Activated T-cell treated with anti-CD3 and anti-CD28 coated beads for 48 hours (primary cell): ENCODE measurements around the gene METTL26.
A peak's percentile ranks its signal among the peaks of the same experiment; 100 is the strongest.

Experiments
- DNase-seq: peaks from one replicate; pipeline ENCODE4 v3.0.0-alpha.2; 2020; ENCODE audit warnings: low read depth

METTL26 gene

DNA sequence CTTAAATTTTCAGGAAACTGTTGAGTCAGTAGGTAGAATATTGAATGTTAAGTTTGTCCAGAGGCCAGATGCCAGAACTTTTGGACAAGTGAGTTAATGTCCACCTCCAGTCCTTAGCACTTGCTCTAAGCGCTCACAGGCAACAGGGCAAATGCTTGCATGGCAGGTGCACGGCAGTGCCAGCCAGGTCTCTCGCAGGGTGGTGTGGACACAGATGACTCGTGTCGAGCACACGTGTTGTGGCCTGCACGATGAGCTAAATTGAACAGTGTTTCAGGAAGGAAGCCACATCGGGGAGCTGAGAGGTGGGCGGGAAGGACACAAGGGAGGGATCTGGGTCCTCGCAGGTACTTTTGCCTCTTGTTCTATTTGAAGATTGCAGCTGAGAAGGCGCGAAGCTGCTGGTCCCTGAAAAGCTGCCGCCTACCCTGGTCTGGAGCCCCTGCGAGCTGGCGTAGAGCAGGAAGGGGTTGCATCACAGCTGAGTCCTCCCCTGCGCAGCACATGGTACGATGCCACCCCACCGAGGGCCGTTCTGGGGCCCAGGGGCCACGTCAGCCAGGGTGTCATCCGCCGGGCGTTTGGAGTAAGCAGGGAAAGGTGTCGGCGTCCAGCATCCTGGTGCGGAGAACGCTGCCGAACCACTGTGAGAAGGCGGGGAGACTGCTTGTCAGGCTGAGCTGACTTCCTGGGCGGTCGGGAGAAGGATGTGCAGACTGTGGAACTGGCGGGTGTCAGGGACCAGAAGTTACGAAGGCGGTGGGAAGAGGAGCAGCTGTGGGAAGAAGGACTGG is 40.0 kb downstream of the METTL26 start:
- no peak for DNase-seq

DNA sequence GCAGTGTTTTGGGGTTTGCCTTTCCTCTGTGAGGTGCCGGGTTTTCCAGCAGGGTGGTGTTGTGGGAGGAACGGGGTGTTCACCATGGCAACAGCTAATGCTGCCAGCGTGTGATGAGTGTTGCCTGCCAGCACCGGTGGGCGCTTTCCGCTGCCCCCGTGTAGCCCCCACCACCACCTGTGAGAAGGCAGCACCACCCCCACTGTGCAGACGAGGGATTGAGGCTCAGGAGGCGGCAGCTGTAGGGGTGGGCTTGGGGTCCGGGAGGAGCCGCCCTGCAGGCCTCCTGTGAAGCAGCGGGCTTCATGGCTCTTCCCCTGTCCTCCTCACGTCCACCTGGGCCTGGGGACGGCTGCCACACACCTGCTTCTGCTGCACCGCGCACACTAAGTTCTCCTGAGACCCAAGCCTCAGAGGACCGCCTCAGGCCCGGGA is 41.0 kb downstream of the METTL26 start:
- DNase-seq = no peak

DNA sequence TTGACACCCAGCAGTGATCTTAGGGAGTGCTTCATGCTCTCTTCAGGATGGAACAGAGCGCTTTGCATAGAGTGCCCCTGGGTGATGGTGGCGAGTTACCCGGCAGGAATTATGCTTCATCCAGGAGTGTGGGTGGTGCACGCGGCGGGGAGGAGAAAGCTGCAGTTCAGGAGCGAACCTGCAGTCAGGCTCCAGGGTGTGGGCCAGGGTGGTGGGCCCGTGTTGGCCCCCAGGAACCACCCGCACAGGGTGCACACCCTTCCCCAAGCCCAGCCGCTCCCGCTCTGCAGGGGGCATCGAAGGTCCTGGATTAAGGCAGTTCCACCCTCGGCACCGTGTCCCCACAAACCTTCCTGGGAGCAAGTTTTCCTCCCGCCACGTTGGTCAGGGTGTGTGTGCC is 42.3 kb downstream of the METTL26 start:
- DNase-seq = no peak

DNA sequence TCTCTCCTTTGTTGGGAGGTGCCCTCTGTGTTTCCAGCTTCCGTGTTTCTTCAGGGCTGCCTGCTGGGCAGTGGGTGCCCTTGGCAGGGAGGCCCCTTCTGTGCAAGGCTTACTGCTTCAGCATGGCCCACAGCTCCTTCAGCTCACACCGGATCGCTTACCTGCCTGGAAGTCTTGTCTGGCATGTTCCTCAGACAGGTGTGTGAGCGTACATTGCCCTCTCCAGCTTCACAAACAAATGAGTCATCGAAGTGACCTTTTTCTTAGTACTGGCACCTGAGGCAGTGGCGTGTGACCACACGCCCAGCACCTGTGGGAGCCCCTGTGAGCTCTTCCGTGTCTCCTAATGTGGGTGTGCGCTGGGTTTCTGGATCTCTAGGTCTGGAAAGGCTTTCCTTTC is 42.7 kb downstream of the METTL26 start:
- DNase-seq = no peak

DNA sequence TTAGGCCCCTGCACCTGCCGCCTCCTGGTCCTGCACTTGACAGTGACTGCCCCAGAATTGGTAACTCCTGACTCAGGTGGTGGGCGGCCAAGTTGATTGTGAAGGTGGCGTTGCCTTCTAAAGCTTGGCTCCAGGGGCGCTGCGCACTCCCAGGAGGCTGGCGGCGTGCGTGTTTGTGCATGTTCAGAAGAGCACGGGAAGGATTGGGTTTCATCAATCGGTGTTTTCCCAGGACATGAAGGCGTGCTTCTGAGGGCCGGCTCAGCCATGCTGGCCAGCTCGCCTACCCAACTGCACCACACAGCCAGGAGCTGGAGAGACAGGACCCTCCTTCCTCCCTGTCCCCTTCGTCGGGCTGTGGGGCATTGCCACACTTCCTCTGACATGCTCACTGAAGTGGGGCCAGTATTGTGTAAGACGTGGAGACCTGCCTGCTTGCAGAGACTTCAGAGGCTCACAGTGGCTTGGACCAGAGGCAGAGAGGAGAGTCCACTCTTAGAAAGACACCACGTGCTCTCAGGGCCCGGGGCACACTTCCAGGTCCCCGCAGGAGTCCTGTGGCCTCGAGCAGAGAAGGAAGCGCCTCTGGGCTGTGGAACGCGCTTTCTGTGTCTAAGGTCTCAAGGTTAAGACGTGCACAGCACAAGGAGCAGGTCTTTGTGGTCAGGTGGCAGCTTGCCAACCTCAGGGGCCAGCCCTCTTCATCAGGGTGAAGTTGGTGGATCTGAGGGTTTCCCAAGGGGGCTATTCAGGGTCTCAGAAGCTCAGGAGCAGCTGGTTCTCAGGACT is 43.4 kb downstream of the METTL26 start:
- no peak for DNase-seq

DNA sequence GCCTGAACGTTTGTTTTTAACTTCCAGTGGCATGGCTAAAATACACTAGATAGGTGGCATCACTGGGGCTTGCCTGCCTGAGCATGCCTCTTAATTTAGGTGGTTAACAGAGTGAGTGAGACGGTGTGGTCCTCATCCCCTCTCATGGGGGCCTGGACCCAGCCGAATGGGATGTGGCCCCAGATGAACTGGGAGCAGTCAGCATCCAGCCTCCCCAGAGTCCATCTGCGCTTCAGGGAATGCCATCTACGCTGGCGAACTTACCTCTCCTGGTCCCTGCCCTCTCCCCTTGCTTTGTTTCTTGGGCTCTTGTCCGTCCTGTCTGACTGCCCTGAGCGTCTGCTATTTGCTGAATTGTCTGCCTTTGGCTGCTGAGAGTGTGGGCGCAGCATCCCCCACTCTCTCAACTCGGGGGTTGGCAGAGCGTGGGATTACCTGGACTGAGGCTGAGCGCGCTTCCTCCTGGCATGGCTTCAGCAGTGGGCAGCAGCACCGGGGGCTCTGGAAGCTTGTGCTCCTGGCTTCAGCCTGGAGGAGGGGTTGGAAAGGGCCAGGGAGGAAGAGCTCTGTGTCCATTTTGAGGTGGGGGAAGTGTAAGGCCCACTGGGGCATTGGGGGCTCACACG is 44.1 kb downstream of the METTL26 start:
- no peak for DNase-seq

DNA sequence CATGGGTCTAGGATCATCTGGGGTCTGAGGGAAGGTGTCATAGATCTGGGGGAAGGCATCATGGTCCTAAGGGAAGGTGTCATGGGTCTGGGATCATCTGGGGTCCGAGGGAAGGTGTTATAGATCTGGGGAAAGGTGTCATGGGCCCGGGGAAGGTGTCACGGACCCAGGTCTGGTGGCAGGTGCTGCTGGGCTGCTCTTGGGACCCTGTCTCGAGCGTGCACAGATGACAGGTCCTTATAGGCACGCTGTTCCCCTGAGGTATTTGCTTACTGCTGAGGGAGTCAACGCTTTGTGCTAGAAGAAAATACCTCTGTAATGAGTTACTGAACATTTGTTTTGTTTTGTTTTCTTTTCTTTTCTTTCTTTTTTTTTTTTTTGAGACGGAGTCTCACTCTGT is 44.9 kb downstream of the METTL26 start:
- DNase-seq = no peak

DNA sequence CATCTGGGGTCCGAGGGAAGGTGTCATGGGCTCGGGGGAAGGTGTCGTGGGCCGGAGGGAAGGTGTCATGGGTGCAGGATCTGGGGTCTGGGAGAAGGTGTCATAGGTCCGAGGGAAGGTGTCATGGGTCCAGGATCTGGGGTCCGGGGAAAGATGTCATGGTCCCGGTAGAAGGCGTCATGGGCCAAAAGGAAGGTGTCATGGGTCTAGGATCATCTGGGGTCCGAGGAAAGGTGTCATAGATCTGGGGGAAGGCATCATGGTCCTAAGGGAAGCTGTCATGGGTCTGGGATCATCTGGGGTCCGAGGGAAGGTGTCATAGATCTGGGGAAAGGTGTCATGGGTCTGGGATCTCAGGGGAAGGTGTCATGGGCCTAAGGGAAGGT is 45.3 kb downstream of the METTL26 start:
- no peak for DNase-seq

DNA sequence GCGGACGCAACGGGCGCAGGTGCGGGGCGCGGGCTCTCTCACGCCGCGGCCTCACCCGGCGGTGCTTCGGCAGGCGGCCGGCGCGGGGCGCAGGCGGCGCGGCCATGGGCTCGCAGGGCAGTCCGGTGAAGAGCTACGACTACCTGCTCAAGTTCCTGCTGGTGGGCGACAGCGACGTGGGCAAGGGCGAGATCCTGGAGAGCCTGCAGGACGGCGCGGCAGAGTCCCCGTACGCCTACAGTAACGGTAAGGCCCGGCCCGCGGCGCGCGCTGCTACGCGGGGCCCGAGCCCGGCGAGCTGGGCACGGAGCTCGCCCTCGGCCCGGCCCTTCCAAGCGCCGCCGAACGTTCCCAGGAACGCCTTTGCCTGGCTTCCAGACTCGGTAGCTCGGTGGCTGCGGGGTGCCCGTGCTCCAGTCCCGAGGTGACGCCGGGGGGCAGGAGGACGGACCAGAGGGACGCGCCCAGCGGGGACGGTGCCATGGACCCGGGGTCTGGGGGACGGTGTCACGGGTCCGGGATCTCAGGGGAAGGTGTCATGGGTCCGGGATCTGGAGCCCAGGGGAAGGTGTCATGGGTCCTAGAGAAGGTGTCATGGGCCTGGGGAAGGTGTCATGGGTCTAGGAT is 45.8 kb downstream of the METTL26 start:
- no peak for DNase-seq

DNA sequence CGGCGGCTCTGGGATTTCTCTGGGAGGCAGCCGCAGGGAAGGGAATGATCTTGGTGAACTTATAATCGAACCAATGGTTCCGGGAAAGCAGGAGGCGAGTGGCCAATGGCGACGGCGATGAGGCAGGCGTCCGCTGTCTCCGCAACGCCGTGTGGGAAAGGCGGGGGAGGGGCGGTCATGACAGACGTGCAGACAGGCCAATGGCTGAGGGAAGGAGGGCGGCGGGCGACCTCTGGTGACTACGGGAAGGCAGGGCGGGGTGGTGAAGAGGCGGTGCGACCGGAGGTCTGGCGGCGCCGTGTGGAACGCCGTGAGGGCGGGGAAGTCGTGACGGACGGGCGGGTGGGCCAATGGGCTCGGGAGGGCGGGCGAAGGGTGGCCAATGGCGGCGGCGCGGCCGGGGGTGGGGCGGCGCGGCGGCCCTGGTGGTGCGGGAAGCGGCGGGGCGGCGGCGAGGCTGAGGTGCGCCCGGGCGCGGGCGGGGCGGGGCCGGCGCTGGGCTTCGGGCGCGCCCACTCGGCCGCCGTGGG is 46.4 kb downstream of the METTL26 start, which contains the start of gene RAB40C:
Gene RAB40C (plus strand): TSS at position 409 of the 530 bp plus-strand sequence. CDS start 226 bp downstream, outside the sequence.
- DNase-seq = peak; percentile 98

DNA sequence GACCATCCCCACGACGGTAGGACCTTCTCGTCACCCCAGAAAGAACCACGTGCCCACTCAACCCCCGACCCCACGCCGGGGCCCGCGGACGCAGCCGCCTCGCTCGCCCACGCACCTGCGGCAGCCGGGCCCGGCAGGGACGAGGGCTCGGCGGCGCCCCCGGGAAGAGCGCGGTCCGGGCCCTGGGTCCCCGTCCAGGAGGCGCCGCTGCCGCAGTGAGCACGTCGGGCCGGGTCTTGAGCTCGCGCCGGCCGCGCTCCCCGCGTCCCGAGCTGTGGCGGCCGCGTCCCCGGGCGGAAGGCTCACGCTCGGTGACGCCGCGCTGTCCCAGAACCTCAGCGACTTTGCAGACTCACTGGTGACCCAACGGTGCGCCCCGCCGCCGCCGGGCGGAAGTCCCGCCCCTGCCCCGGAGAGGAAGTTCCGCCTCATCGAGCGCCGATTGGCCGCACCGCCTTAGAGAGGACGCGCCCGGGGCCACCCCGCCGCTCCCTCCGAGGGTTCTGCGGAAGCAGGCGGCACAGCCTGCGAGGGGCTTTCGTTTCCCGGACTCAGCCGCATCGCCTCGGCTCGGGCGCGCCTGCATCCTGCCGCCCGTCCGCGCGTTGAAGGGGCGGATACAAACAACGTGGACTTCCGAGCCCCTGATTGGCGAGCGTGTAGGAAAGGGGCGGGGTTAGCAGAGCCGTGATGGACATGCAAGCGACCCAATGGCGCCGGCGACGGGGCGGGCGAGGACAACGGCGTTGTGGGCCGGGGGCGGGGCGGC is 47.0 kb downstream of the METTL26 start:
- peak; percentile 96 for DNase-seq

DNA sequence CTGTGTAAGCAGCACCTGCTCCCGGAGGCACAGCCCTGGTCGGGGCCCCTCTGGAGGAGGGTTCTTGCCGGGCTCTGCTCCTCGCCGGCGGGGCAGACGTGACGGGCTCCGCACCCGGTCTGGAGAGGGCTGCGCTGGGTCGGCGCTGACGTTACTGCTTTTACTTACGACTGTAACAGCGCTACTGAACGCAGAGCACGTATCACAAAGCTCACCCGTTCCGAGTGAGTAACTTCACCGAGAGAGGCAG is 47.5 kb downstream of the METTL26 start:
- DNase-seq = peak; percentile 65

DNA sequence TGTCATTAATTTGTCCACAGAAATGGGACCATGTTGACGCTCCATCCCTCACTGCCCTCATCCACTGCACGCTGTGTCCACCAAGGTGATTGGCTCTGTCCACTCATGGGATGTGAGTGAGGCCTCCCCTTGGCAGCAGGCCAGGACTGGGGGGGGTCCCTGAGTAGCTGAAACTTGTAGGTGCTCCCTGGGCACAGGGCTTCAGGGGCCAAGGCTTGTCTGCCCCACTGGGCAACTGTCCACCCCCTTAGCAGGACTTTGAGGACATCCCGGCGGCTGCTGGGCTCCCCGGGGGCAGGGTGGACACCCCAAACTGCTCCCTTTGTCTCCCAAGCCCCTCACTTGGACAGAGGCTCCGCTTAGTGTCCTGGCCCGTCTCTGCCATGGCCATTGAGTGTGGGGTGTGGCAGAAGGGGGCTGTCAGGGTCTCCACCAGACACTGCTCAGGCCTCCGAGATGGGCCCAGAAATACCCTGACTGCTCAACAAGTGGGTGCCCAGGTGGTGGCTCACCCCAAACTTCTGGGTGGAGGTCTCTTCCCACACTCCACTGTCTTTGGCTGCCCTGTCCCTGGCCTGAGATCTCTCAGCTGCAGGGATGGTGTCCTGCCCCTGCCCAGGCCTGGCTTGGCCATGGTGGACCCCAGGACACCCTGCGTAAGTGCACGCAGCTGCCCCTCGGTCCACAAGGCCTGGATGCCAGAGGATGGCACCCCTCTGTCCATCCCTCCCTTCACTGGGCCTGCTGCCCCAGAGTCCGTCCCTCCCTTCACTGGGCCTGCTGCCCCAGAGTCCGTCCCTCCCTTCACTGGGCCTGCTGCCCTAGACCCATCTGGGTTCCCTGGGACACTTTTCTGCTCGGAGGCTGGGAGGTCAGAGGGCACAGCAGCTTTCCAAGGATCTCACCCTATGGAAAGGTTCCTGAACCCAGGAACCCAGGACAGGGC is 49.2 kb downstream of the METTL26 start:
- DNase-seq = no peak

DNA sequence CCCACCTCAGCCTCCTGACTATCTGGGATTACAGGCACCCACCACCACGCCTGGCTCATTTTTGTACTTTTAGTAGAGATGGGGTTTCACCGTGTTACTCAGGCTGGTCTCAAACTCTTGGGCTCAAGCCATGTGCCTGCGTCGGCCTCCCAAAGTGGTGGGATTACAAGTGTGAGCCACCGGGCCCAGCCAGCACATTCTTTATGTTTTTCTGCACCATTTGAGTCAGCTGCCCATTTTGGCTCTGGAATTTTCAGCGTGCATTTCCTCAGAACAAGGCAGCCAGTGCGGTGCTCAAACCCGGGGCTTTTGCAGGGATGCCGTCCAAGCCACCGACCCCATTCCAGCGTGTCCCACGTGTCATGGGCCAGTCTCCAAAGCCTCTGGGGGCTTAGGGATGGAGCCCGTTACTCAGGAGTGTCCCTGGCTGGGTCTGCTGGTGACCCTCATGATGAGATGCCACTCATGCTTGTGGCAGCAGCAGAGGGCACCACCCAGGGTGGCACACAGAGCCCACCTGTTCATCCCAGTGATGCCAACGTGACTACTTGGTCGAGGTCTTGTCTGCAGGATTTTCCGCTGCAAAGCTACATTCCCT is 50.0 kb downstream of the METTL26 start:
- no peak for DNase-seq

DNA sequence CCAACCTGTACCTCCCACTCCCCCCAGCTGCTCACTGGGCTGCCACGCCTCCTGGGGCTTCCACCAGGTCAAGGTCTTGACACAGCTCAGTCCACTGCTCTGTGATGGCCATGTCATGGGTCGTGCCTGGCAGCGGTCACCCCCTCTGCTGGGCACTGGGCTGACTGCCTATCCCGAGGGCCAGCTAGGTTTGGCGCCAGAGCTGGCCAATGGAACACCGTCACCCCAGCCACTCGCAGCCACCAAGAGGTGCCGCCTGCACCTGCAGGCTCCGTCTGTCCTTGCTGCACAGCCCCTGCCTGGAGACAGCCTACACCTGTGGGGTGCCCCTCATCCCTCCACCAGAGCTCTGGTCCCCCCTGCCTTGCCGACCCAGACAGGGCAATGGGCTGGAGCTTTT is 50.8 kb downstream of the METTL26 start:
- no peak for DNase-seq
